ENCODE data around the gene PACS2.

The PACS2 gene

GRCh38 chr14:105336477-105337287, 22.1 kb downstream of the PACS2 start:
- no peak overlapping the region for H2AFZ ChIP-seq (ENCODE audit: low read depth, low read length)
- no peak overlapping the region for H2AK5ac ChIP-seq (ENCODE audit: low read length, severe bottlenecking)
- peaks cover 25% of the 10 kb centered on the region for H3K4me1 ChIP-seq (ENCODE audit: control insufficient read depth, insufficient read depth, low read depth, low read length)
- no peak overlapping the region for H3K14ac ChIP-seq (ENCODE audit: low read length in 2 of 2)
- no peak overlapping the region for H2BK15ac ChIP-seq (ENCODE audit: low read depth, poor library complexity, severe bottlenecking)
- no peak overlapping the region for H3K9ac ChIP-seq (ENCODE audit: low read length)
- no peak overlapping the region for H2BK120ac ChIP-seq (ENCODE audit: low read depth, low read length)
- no peak overlapping the region for H3K4ac ChIP-seq (ENCODE audit: low read depth in 1 of 2, low read length in 2 of 2)
- no peak overlapping the region for H2BK12ac ChIP-seq (ENCODE audit: low read length in 2 of 2)
- no peak overlapping the region for H3K4me3 ChIP-seq (ENCODE audit: insufficient read depth in 1 of 2, low read depth in 1 of 2, low read length in 2 of 2)
- H2BK5ac ChIP-seq (ENCODE audit: low read depth, low read length, poor library complexity, severe bottlenecking), result no peak overlapping the region
- peaks cover 0 to 36% of the 10 kb centered on the region in 2 experiments for H3K36me3 ChIP-seq (ENCODE audit: control insufficient read depth in 1 of 2, insufficient read depth in 2 of 2, low read depth in 1 of 2, low read length in 2 of 2)
- H4K91ac ChIP-seq (ENCODE audit: low read length), result peak overlapping the region; percentile 65
- 96% methylated on average over 26 of the region's 26 CpGs for WGBS
- H3K27ac ChIP-seq (ENCODE audit: low read length, poor library complexity, severe bottlenecking), result no peak overlapping the region
- H3K23ac ChIP-seq (ENCODE audit: low read length in 2 of 2), result no peak overlapping the region
- H3K79me1 ChIP-seq (replicated peaks; ENCODE audit: low read length, poor library complexity, severe bottlenecking), result peaks cover 63% of the 10 kb centered on the region
- H3K27me3 ChIP-seq (ENCODE audit: control insufficient read depth in 1 of 2, insufficient read depth in 1 of 2, low read length in 2 of 2), result no peaks in the 10 kb centered on the region
- H3K18ac ChIP-seq (ENCODE audit: low read depth in 1 of 2, low read length in 2 of 2), result no peak overlapping the region
- no peak overlapping the region for H4K8ac ChIP-seq (ENCODE audit: low read length)
- H3K4me2 ChIP-seq (ENCODE audit: low read length, poor library complexity, severe bottlenecking), result no peak overlapping the region
- no peak for DNase-seq
- no peaks in the 10 kb centered on the region for H3K9me3 ChIP-seq (ENCODE audit: control insufficient read depth, low read length)

- H2BK12ac ChIP-seq (ENCODE audit: low read length in 2 of 2), result no peak overlapping the region
- H2AFZ ChIP-seq (ENCODE audit: low read depth, low read length), result no peak overlapping the region
- no peak overlapping the region for H3K23ac ChIP-seq (ENCODE audit: low read length in 2 of 2)
- H3K27me3 ChIP-seq (ENCODE audit: control insufficient read depth in 1 of 2, insufficient read depth in 1 of 2, low read length in 2 of 2), result no peaks in the 10 kb centered on the region
- no peak overlapping the region for H3K4me2 ChIP-seq (ENCODE audit: low read length, poor library complexity, severe bottlenecking)
- no peak overlapping the region for H3K14ac ChIP-seq (ENCODE audit: low read length in 2 of 2)
- H3K4me3 ChIP-seq (ENCODE audit: insufficient read depth in 1 of 2, low read depth in 1 of 2, low read length in 2 of 2), result no peak overlapping the region
- no peak overlapping the region for H3K27ac ChIP-seq (ENCODE audit: low read length, poor library complexity, severe bottlenecking)
- peaks cover 0 to 36% of the 10 kb centered on the region in 2 experiments for H3K36me3 ChIP-seq (ENCODE audit: control insufficient read depth in 1 of 2, insufficient read depth in 2 of 2, low read depth in 1 of 2, low read length in 2 of 2)
- no peaks in the 10 kb centered on the region for H3K9me3 ChIP-seq (ENCODE audit: control insufficient read depth, low read length)
- no peak overlapping the region for H2BK5ac ChIP-seq (ENCODE audit: low read depth, low read length, poor library complexity, severe bottlenecking)
- WGBS, result 97% methylated on average over 6 of the region's 6 CpGs
- H4K91ac ChIP-seq (ENCODE audit: low read length), result no peak overlapping the region
- no peak overlapping the region for H2AK5ac ChIP-seq (ENCODE audit: low read length, severe bottlenecking)
- no peak overlapping the region for H2BK15ac ChIP-seq (ENCODE audit: low read depth, poor library complexity, severe bottlenecking)
- H3K79me1 ChIP-seq (replicated peaks; ENCODE audit: low read length, poor library complexity, severe bottlenecking), result peaks cover 66% of the 10 kb centered on the region
- no peak overlapping the region for H3K4ac ChIP-seq (ENCODE audit: low read depth in 1 of 2, low read length in 2 of 2)
- no peak for DNase-seq
- H3K4me1 ChIP-seq (ENCODE audit: control insufficient read depth, insufficient read depth, low read depth, low read length), result peaks cover 22% of the 10 kb centered on the region
- H2BK120ac ChIP-seq (ENCODE audit: low read depth, low read length), result no peak overlapping the region
- no peak overlapping the region for H3K18ac ChIP-seq (ENCODE audit: low read depth in 1 of 2, low read length in 2 of 2)
- H4K8ac ChIP-seq (ENCODE audit: low read length), result no peak overlapping the region
- H3K9ac ChIP-seq (ENCODE audit: low read length), result no peak overlapping the region
Observed at GRCh38 chr14:105337433-105337832, 22.9 kb downstream of the PACS2 start.

- Histone ChIP-seq H2AFZ (ENCODE audit: low read depth, low read length) (no peak overlapping the region), H3K23ac (ENCODE audit: low read length in 2 of 2) (no peak overlapping the region), H2AK5ac (ENCODE audit: low read length, severe bottlenecking) (no peak overlapping the region), H3K4me3 (ENCODE audit: insufficient read depth in 1 of 2, low read depth in 1 of 2, low read length in 2 of 2) (no peak overlapping the region), H3K36me3 (ENCODE audit: control insufficient read depth in 1 of 2, insufficient read depth in 2 of 2, low read depth in 1 of 2, low read length in 2 of 2) (peaks cover 0 to 33% of the 10 kb centered on the region in 2 experiments), H3K18ac (ENCODE audit: low read depth in 1 of 2, low read length in 2 of 2) (no peak overlapping the region), H2BK5ac (ENCODE audit: low read depth, low read length, poor library complexity, severe bottlenecking) (no peak overlapping the region), H3K9me3 (ENCODE audit: control insufficient read depth, low read length) (no peaks in the 10 kb centered on the region), H3K4me2 (ENCODE audit: low read length, poor library complexity, severe bottlenecking) (no peak overlapping the region), H3K27me3 (ENCODE audit: control insufficient read depth in 1 of 2, insufficient read depth in 1 of 2, low read length in 2 of 2) (no peaks in the 10 kb centered on the region), H3K79me1 (replicated peaks; ENCODE audit: low read length, poor library complexity, severe bottlenecking) (peaks cover 64% of the 10 kb centered on the region), H4K91ac (ENCODE audit: low read length) (no peak overlapping the region), H3K14ac (ENCODE audit: low read length in 2 of 2) (peak overlapping the region in 1 of 2 experiments; percentile 48), H2BK120ac (ENCODE audit: low read depth, low read length) (no peak overlapping the region), H2BK12ac (ENCODE audit: low read length in 2 of 2) (no peak overlapping the region), H2BK15ac (ENCODE audit: low read depth, poor library complexity, severe bottlenecking) (no peak overlapping the region), H3K9ac (ENCODE audit: low read length) (no peak overlapping the region), H3K4me1 (ENCODE audit: control insufficient read depth, insufficient read depth, low read depth, low read length) (peaks cover 17% of the 10 kb centered on the region), H4K8ac (ENCODE audit: low read length) (no peak overlapping the region), H3K4ac (ENCODE audit: low read depth in 1 of 2, low read length in 2 of 2) (no peak overlapping the region), H3K27ac (ENCODE audit: low read length, poor library complexity, severe bottlenecking) (no peak overlapping the region)
- 76% methylated on average over 18 of the region's 18 CpGs for WGBS
- DNase-seq, result no peak
Observed at GRCh38 chr14:105337966-105338741, 23.6 kb downstream of the PACS2 start.

Data from mesenchymal stem cell (in vitro differentiated cells and primary cell).